GM18511 (cell line): ENCODE data around the gene ERRFI1.

Experiments
- ATAC-seq: cut with Tn5 transposase; IDR thresholded peaks from one replicate; pipeline ENCODE4 v1.9.1; 2021; ENCODE audit warnings: mild to moderate bottlenecking, moderate library complexity; ENCODE audit not compliant: unreplicated experiment

The ERRFI1 gene

DNA sequence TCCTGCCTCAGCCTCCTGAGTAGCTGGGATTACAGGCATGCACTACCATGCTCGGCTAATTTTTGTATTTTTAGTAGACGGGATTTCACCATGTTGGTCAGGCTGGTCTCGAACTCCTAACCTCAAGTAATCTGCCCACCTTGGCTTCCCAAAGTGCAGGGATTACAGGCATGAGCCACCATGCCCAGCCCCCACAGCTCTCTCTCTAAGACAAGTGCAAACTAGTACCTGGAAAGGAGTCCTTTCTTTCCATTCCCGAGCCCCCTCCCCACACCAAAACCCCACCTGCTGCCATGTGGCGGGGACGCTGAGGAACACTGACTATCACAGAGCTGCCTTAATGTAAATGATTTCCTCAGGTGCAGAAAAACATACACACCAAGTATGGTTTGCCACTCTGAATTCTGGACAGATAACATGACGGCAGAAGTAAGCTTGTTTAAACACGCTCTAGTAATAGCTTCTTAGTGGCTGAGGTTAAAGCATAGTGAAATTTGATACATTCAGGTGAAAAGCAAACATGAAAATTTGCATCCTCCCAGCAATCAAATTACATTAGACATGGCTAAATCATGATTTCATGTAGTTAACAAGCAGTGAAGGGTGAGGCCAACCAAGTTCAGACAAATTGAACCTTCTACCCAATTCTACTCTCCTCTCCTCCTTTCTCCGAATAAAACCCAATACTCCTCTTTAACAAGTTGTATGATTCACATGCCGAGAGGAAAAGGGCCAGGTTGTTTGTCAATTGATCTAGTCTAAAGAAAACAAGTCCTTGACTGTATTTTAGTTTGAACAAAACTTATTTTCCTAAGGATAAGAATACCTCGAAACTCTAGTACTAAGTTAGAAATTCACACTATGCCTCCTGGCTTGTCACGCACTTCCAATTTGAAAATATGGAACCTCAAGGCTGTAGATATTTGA, 19.8 kb downstream of the ERRFI1 start:
- ATAC-seq: no peak

DNA sequence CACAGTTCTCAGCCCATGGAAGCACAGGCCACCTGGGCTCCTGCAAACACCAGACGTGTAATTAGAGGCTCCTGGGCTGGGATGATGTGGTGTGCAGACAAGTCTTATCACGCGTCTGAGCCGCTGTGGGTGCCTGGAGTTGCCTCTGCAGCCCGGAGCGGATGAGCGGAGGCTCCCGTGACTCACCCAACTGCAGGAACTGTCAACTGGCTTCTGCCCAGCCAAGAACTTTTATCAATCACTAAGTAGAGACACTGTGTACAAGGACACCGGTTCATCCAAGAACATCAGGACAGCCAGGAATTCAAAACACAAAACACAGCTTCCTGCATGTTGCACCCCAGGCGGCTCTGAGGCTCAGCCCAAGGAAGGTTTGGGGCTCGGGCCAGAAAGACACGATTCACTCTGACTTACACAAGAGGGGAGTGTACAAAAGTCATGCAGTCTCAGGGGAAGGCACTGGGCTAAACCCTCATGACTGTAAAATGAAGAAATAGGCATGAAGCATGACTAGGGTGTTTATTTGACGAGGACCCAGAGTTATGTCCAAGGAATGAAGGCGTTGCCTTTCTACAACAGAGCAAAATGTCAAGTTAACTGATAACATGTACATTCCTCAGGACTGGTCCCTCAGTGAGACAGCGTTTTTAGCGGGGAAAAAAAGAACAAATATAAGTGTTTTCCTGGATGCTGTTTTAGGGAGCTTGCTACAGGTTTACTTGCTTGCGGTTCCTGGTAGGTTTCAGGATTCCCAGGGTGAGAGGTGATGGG, 21.1 kb downstream of the ERRFI1 start:
- no peak for ATAC-seq

DNA sequence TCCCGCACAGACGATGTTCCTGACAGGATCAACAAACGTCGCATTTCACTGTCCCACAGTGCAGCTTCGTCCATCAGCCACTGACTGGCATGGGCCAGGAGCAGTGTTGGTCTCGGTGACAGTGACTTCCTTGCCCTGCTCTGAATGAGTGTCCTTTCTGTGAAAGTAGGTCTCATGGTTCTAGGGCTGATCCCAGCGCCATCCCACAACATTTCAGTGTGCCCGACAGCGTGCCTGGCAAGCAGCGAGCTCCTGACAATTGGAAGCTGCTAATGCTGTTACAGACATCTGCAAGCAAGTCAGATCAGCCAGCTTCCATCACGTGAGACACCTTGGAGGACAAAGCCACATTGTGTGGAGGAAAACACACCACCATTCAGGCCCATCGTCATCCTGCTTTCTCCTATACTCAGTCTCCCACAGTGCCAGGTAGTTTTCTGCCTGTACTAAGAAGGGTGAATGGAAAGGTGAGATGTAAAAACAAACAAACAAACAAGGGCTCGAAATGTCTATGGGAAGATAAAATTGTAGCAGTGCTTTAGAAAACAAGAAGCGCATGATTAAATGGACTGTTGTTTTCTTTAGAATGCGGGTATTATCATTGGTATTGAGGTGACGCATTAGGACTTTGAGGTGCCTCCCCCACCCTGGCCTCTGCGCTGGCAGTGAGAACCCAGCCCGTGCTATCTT, 21.9 kb downstream of the ERRFI1 start:
- ATAC-seq: no peak

DNA sequence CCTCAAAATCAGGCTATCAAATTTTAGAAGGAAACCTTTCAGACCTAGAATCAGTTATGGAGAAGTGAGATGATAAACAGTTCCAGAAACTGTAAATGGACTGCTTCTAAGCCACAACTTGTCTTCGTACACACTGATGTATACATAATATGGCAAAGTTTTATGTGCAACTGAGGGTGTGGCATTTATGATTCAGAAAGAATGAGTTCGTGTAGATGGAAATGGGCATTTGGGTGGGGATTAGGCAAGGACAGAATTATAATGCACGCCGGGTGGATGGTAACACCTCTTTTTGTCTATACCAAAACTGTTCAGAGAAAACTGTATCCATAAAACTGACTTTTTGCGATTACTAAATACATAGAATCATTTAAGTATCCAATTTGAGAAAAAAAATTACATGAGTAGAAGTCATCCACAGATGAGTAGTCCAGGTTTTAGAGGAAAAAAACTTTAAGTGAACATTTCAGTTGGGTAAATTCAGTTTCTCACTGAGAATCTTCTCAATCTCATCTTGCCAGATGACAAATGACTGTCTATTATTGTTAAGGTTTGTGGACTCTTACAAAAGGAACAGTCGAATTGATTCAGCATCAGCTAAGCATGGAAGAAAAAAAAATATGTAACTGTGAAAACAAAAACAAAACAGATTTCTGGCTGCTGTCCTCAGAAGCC, 22.5 kb downstream of the ERRFI1 start:
- ATAC-seq: no peak

DNA sequence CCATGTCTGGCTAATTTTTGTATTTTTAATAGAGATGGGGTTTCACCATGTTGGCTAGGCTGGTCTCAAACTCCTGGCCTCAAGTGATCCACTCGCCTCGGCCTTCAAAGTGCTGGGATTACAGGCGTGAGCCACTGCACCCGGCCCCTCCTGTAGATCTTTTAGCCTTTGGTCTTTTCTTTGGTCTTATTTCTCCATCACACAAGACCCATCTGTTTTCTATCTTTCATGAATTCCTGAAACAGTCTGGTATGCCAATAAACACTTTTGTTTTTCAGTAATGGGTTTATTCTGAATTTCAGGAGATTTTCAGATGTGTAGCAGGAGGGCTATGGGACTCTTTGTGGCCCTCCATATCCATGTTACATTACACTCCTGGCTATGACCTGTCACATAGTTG, 23.2 kb downstream of the ERRFI1 start:
- no peak for ATAC-seq

DNA sequence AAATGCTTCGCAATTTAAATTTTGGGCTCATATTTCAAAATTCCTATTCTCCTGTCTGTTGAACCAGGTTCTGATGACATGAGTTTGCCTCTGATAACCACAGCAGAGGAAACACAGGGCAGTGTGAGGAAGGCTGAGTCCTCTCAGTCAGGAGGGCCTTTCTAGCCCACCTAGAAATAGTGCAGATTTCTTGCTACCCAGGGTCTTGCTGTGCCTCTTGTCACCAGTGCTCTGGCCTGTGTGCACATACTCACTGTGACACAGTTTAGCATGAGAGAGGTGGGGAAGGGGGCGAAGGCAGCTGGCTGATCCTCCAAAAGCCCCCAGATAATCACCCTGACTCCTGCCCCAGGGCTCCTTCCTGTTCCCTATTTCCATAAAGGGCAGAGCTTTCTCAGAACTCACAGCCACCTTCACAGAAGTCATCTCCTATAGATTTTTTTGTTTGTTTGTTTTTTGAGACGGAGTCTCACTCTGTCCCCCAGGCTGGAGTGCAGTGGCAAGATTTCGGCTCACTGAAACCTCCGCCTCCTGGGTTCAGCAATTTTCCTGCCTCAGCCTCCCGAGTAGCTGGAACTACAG, 23.7 kb downstream of the ERRFI1 start:
- no peak for ATAC-seq

DNA sequence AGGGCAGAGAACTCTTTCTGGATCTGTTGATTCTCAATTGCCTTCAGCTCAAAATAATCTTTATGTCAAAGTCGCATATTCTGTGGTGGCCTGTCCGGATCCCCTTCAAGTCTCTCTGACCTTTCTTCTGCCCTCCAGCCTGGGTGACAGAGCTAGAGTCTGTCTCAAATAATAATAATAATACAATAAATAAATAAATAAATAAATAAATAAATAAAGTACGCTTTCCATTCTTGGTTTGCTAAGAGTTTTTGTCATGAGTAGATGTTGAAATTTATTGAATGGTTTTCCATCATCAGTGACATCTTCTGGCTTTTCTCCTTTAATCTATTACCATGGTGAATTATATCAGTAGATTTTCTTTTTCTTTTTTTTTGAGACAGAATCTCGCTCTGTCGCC, 30.7 kb downstream of the ERRFI1 start:
- no peak for ATAC-seq

DNA sequence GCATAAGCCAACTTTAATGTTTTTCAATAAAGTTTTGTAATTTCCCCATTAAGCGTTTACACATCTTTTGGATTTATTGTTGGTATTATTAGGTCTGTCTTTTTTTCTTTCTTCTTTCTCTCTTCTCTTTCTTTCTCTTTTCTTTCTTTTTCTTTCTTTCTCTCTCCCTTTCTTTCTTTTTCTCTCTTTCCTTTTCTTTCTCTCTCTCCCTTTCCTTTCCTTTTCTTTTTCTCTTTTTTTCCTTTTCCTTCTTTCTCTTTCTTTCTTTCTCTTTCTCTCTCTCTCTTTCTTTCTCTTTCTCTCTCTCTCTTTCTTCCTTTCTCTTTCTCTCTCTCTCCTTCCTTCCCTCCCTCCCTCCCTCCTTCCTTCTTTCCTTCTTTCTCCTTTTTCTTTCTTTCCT, 31.3 kb downstream of the ERRFI1 start:
- no peak for ATAC-seq

DNA sequence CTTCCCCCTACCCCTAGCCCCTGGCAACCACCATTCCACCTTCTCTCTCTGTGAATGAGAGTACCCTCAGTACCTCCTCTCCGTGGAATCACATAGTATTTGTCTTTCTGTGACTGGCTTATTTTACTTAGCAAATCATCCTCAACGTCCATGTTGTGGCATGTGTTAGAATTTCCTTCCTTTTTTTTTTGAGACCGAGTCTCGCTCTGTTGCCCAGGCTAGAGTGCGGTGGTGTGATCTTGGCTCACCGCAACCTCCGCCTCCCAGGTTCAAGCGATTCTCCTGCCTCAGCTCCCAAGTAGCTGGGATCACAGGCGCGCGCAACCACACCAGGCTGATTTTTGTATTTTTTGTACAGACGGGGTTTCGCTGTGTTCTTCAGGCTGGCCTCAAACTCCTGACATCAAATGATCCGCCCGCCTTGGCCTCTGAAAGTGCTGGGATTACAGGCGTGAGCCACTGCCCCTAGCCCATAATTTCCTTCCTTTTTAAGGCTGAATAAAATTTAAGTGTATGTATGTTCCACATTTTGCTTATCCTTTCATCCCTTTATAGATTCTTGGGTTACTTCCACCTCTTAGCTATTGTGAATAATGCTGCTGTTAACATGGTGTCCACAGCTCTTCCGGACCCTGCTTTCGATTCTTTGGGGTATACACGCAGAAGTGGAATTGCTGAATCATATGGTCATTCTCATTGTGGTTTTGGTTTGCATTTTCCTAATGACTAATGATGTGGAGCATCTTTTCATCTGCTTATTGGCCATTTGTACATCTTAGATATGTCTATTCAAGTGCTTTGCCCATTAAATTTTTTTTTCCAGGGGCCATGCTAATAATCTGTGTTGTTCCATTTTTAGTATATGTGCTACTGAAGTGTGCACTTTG, 32.3 kb downstream of the ERRFI1 start:
- peak; percentile 66 for ATAC-seq

DNA sequence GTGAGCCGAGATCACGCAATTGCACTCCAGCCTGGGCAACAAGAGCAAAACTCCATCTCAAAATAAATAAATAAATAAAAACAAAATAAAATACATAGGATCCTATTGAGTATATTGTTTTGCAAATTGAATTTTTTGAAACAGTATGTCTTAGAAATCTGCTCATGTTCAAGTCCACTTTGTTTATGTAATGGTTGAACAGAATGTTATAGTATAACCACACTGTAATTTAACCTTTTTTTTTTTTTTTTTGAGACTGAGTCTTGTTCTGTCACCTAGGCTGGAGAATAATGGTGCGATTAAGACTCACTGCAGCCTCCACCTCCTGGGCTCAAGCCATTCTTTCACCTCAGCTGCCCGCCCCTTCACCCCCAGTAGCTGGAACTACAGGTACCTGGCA, 33.2 kb downstream of the ERRFI1 start:
- no peak for ATAC-seq

DNA sequence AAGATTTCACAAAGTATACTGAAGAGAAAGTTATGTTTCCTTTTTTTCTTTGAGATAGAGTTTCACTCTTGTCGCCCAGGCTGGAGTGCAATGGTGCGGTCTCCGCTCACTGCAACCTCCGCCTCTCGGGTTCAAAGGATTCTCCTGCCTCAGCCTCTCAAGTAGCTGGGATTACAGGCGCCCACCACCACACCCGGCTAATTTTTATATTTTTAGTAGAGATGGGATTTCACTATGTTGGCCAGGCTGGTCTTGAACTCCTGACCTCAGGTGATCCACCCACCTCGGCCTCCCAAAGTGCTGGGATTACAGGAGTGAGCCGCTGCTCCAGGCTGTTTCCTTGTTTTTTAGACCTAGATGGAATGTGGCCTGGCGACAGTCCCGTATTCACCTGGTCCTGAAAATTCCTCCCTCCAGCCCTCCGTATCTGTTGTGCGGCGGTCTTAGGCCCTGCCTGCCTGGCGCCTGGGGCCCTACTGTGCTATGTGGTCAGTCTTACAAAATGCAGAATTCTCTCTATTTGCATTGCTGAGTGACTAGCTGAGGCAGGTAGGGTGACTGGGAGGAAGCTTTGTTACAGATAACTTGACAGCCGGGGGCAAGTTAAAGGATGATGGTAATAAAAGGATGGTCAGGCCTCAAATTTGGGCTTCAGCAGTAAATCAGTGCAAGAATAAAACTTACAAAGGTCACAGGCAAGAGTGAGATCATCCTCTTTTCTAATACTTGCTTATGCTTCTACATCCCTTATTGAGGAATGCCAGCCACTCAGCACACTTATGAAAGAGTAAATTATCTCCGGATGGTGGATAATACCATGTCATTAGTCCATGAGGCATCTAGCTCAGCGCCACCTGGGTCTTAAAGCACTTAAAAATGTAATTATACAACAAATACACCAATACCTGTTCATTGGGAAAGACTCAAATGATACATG, 34.3 kb downstream of the ERRFI1 start:
- ATAC-seq: no peak

DNA sequence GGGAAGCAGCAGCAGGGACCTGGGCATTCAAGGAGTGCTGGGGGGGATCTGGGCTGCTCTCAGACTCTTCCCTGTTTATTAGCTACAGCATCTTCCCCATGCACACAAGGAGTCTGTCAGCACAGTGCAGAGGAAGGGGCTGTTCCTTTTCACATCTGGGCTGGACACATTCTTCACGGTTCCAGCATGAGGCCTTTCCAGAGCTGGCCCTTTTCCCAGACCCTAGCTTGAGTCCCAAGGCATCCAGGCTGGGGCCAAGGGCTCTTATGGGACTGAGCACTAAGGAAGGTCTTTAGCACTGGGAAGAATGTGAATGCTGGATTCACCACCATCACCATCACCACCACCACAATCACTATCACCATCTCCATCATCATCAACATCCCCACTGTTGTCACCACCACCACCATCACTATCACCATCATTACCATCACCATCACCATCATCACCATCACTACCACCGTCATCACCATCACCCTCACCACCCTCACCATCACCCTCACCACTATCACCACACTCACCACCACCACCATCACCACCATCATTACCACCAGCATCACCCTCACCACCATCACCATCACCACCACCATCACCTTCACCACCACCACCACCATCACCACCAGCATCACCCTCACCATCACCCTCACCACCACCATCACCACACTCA, 36.2 kb downstream of the ERRFI1 start:
- ATAC-seq: no peak

DNA sequence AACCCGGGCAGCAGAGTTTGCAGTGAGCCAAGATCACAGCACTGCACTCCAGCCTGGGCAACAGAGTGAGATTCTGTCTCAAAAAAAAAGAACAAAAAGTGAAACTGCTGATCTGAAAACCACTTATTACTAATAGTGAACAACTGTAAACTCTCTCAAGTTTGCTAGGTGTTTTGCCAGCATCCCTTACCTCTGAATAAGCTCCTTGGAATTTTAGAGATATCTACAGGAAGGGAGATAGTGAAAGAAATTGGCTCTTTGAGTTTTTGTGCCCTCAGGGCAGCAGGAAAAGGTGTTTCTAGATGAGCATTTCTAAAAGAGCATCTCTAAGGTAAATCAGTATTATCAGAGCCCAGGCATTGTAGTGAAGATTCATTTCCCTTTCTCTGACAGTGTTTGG, 37.5 kb downstream of the ERRFI1 start:
- no peak for ATAC-seq

DNA sequence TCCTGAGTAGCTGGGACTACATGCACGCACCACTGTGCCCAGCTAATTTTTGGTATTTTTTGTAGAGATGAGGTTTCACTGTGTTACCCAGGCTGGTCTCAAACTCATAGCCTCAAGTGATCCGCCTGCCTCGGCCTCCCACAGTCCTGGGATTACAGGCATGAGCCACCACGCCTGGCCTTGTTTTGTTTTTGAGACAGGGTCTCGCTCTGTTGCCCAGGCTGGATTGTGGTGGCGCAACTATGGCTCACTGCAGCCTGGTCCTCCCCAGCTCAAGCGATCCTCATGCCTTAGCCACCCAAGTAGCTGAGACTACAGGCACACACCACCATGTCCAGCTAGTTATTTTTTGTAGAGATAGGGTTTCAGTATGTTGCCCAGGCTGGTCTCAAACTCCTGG, 38.6 kb downstream of the ERRFI1 start:
- ATAC-seq: no peak

DNA sequence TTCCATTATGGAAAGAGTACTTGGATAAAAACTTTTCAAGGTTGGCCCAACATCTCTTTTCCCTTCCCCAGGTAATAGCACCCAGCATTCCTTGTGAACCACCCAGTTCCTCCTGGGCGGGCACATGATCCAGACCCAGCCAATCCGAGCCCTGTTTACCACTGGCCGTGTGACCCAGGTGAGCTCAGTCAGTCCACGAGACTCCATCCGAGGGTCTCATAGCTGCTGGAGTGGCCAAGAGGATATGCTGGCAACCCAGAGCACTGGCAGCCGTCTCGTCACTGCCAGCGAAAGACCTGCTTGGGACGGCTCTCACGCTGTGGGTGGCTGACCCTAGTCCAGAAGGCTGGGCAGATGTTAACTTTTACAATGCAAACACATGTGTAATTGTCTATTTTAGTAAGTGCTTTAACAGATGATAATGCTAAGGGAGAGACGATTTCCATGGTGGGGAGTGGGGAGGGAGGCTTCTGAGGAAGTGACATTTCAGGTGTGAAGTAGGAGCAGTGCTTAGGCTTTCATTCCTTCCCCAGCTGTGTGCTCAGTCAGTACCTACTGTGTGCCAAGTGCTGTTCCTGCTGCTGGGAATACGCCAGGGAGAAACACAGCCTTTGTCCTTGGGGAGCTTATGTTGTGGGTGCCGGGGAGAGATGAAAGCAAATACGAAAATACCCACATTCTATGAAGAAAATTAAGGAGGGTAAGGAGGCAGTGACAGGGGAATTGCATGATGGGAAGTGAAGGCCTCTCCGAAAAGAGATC, 40.1 kb downstream of the ERRFI1 start:
- no peak for ATAC-seq

DNA sequence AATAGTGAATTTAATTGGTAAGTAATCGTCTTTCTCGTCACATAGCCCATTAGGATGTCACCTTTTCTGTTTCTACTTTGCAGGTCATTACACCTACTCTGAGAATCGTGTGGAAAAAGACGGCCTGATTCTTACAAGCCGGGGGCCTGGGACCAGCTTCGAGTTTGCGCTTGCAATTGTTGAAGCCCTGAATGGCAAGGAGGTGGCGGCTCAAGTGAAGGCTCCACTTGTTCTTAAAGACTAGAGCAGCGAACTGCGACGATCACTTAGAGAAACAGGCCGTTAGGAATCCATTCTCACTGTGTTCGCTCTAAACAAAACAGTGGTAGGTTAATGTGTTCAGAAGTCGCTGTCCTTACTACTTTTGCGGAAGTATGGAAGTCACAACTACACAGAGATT, 41.3 kb downstream of the ERRFI1 start:
- ATAC-seq: no peak

DNA sequence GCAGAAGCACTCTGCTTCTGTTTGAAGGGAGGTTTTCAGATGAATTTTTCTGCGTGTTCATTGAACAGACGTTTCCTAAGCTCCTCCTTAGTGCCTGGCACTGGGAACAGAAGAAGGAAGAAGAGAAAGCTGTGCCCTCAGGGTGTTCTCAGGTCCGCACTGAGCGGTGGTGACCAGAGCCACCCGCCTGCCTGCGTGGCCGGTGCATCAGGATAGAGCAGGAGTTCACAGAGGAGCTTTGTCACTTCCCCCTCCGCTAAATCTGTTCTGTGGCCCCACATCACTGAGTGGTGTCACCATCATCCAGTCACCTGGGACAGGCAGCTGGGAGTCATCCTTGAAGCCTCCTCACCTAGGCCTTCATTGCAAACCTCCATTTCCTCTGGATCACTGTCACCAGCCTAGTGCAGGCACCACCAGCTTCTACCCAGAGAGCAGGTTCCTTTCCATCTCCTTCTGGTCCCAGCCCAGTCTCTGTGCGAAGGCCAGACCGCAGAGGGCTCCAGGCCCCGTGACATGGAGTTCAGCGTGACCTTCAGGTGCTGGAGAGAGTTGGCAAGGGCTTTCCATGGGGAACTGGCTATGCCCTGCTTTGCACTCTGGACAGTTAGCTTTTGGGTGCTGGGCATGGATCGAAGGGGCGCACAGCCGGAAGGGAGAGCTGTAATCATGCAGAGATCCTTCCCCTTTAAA, 42.9 kb downstream of the ERRFI1 start:
- ATAC-seq: no peak
